Tibial nerve (tissue), 4 donors: ENCODE measurements around the gene KRTAP19-4.

Experiments
- EP300 ChIP-seq, 2 donors: sonication (generic); formaldehyde crosslinking; IDR thresholded peaks; one replicate each; pipeline ENCODE4 v1.6.1; 2017; ENCODE audit warnings: antibody characterized with exemption in 2 of 2, mild to moderate bottlenecking in 1 of 2
- TF ChIP-seq, protein P1 (sequence below), 5 experiments: fragments of 200-600 bp in 3 of 5; fragments of 450-650 bp in 2 of 5; sonication (generic) in 3 of 5; IDR thresholded peaks; one replicate each; pipeline ENCODE4 v1.5.1; 2016 to 2019; ENCODE audit warnings: antibody characterized with exemption in 5 of 5, mild to moderate bottlenecking in 3 of 5, moderate library complexity in 2 of 5

DNA sequence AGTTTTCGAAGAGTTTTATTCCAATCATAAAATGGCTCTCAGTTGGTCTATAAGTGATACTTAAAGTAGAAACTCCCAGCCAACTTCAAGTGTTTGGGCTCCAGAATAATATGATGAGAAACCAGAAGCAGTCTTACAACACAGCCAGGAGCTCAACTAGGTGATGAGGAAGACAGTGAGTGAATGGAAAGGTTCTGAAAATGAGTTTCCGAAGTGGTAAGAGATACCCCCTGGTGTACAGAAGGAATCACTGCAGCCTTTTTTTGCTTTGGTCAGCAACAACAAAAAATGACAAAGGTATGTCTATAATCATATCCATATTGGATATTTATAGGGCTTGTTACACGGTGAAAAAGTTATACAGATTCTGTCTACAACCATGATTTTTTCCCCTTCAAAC, 33.3 kb downstream of the KRTAP19-4 start:
- no peak for TF ChIP-seq EP300 (IDR thresholded peaks at IDR 0.05)
- TF ChIP-seq, protein P1, sequence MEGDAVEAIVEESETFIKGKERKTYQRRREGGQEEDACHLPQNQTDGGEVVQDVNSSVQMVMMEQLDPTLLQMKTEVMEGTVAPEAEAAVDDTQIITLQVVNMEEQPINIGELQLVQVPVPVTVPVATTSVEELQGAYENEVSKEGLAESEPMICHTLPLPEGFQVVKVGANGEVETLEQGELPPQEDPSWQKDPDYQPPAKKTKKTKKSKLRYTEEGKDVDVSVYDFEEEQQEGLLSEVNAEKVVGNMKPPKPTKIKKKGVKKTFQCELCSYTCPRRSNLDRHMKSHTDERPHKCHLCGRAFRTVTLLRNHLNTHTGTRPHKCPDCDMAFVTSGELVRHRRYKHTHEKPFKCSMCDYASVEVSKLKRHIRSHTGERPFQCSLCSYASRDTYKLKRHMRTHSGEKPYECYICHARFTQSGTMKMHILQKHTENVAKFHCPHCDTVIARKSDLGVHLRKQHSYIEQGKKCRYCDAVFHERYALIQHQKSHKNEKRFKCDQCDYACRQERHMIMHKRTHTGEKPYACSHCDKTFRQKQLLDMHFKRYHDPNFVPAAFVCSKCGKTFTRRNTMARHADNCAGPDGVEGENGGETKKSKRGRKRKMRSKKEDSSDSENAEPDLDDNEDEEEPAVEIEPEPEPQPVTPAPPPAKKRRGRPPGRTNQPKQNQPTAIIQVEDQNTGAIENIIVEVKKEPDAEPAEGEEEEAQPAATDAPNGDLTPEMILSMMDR (IDR thresholded peaks at IDR 0.05): no peak
